NCI-H510A (cell line): ENCODE data around the gene RAC3.
A peak's percentile ranks its signal among the peaks of the same experiment; 100 is the strongest.

Experiments used
- DNase-seq: peaks from one replicate; lab custom pipeline; 2025; lab: John Stamatoyannopoulos, UW

RAC3 gene

DNA sequence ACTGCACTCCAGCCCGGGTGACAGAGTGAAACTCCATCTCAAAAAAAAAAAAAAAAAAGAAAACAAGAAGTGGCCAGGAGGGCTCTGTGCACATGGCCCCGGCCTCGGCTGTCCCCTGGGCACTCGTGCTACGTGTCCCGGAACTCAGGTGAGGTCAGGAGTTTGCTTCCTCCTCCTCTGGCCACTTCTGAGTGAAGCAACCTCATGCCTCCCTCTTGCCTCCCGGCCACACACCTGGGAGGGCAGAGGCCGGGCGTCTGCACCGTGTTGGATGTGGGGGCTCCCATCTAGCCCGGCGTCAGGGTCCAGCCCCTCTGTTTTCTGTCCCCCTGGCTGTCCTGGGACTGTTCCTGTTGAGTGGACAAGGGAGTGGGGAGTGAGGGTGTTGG is 31.9 kb upstream of the RAC3 start:
- no peak for DNase-seq

DNA sequence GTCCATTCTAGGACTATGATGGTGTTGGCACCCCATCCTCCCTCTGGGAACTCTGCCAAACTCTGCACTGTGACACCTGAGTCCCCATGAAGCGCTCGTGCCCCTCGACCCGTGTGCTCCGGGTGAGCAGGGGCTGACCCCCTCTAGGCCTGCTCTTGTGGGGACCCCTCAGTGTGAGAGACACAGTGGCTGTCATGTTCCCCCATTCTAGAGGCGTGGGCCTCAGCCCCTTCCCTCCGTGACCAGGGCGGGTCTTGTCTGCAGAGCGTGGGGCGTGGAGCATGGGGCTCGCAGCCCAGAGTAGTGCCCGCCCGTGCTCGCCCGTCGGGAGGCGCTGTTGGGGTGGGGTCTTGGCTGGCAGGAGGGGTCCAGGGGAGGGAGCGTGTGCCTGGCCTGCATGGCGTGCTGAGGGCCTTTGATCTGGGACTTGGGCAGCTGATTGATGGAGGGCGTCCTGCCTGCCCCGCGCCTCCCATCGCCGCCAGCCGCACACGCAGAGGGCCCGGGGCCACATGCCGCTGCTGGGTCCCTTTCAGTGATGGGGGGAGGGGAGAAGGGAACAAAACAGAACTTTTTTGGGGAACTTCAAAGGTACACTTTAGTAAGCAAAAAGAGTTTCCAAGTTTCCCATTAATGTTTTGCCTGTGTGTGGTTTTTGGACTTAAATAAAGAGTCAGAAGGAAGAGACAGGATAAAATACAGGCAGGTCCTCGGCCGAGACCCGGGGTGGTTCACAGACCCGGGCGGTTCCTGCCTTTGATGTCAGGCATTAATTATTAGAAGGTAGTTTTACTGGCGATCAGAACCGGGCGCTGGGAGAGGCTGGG is 31.3 kb upstream of the RAC3 start:
- no peak for DNase-seq

DNA sequence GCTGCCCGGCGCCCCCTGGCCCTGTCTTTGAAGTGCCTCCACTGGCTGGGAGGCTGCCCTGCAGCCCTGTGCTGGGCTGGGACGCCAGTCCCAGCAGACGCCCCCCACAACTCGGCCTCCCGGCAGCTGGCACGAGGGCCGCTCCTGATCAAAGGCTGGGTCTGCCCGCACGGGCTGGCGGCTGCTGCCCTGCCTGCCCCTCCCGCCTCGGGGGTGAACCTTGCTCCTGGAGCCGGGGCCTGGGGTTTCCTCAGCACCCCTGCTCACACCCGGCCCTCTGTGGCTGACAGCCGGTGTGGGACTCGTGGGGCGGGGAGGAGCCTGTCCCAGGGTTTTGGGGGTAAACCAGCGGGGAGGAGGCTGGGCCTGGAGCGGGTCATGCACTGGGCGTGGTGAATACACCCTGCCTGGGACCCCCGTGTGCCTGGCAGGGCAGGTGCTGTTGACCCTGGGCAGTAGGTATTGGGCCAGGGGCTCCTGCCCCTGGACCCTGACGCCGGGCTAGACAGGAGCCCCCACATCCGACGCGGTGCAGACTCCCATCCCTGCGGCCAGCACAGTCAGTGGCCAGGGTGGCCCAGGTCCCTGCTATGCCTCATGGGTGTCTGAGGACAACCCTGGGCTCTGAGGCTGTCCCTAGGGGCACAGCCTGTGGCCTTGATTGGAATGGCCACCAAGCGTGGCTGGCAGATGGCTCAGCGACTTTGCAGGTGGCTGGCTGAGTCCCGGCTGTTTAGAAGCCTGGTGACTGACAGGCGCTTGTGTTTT is 30.5 kb upstream of the RAC3 start:
- DNase-seq = no peak

DNA sequence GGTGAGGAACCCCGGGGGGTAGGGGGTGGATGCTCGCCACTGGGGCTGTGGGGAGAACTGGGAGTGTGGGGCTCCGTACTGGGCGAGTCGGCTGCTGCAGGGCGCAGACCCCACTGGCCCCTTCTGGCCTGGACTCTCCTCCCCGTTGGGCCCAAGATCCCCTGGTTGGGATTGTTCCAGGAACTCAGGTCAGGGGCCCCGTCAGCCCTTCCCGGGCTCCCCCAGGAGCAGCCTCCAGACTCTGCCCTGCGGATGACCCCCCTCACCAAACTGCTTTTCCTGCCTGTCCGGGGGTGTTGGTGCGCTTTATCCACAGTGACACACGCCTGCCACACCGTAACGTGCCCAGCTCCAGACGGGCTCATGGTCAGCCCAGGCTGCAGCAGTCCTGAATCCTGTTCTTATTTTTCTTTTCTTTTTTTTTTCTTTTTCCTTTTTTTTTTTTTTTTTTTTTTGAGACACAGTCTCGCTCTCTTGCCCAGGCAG is 29.9 kb upstream of the RAC3 start:
- DNase-seq = no peak

DNA sequence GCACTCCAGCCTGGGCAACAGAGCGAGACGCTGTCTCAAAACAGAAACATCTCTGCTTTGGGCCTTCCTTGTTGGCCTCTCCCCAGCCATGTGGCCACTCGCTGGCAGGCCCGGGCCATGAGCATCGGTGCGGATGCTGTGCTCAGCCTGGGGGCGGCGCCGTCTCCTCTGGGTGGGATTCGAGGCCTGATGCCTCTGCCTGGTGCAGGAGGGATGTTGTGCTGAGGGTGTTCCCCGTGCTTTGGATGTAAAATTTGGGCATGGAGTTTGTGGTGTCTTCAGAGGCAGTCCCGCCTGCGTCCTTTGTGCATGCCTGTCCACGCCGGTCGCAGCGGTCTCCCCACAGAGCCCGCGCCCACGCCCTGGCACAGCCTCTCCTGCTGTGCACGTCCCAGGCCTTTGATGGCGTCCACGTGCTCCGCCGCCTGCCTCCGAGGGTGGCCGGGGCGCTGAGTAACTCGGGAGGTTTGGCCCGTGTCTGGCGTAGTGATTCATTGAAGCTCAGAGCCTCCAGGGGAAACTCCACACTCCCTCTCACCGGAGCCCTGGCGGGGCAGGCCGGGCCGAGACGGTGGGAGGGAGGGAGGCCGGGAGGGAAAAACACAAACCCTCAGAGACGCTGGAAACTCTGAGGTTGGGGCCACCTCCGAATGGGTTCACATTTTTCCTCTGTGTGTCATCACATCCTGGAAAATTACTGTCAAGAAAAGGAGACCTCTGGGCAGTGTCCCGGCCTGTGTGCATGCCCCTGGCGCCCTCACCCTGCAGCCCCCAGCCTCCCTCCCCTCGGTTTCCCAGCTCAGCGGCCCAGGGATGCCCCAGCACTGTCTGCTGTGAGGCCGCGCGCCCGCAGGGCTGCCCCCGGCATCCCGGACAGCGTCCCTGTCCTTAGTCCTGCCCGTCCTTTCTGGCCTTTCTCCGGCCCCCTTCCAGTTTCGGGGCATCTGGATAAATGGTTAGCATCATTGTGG is 27.8 kb upstream of the RAC3 start:
- DNase-seq = no peak

DNA sequence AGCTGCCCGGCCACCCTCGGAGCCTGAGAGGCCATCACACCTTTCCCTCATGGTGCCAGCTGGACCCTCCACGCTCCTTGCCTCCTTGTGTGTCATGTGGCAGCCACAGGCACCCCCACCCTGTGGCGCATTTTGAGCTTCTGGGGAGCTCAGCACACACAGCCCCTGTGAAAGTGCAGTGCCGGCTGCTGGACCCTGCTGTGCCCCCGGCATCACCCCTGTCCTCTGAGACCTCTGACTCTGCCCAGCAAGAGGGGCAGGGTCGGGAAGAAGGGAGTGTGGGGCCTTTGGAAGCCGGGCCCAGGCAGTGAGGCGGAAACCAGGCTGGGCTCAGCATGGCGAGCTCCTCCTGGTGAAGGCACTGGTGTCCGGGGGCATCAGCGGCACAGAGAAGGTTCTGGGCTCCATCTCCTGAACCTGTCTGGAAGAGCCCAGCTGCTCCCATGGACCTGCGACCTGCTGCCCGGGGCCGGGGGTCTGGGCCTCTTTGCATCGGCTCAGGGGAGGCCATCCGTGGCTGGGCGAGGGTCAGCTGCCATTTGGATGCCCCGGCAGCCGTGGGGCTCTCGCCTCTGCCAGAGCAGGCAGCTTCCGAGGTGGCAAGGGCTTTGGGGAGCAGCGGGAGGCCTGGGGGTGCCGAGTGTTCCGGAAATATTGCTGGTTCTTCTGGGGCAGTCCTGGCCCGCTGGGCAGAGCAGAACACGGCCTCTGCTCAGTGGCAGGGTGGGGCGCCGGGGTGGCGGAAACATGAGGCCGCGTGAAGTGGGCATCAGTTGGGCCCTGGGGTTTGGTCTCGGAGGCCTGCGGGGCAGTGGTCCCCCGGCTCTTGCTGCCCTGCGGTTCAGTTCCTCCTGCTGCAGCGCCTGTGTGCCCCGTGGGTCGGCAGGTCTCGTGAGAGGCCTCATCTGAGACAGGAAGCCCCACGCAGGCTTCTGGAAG is 26.7 kb upstream of the RAC3 start:
- DNase-seq = no peak

DNA sequence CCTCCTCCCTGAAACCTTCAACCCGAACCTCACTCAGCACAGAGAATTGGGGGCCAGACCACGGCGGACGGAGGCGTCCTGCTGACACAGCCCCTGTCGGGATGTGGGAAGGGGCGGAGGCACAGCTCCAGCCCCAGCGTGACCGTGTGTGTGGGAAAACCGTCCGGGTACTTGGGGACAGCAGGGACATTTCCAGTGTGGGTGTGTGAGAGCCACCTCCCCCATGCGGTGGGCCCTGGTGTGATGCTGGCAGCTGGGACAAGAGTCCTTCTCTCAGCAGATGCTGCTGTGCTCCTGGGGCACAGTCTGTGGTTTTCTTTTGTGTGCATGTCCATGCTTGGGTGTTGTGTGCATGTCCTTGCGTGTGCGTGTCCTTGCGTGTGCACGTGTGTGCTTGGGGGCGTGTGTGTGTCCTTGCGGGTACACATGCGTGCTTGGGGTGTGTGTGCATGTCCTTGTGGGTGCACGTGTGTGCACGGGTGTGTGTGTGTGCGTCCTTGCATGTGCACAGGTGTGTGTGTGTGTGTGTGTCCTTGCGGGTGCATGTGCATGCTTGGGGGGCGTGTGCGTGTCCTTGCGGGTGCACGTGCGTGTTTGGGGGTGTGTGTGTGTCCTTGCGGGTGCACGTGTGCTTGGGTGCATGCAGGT is 25.7 kb upstream of the RAC3 start:
- no peak for DNase-seq

DNA sequence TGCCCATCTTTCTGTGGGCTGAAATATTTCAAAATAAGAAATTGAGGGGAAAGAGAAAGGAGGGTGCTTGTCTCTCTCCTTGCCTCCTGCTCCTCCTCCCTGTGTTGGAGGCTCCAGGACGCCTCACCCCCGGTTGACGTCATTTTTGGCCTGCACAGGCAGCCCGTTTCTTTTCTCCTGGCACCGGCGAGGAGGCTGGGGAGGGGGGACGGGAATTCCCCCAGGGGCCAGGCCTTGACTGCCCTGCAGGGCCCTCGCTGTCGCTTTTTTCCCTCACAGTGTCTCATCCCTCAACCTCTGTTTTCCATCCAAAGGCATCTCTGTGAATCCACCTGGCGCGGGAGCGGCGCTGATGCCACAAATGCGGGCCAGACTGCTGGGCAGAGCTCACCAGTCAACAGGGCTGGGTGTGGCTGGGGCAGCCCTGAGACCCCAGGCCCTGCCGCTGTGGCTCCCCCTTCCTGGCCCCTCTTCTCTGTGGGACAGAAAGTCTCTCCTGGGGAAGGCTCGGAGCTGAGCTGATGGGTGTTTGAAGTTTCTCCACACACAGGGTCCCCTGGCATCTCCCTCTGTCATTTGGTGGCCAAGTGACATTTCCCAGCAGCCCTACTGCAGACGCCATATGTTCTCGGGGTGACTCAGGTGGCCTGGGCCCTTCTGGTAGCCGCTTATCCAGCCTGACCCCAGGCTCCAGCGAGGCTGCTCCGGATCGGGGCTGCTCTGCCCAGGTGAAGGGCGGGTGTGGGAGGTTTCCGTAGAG is 24.8 kb upstream of the RAC3 start:
- DNase-seq = no peak

DNA sequence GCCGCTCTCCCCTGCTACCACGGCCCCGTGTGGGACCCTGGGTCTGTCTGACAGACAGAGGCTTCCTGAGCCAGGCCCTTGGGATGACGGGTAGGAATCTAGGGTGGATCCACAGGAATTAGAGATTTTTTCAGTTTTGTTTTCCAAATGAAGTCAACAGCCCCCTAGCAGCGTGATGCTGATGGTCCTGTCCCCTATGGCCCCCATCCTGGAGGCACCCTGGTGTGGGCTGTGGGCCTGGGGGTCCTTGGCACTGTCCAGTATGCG is 24.3 kb upstream of the RAC3 start:
- no peak for DNase-seq

DNA sequence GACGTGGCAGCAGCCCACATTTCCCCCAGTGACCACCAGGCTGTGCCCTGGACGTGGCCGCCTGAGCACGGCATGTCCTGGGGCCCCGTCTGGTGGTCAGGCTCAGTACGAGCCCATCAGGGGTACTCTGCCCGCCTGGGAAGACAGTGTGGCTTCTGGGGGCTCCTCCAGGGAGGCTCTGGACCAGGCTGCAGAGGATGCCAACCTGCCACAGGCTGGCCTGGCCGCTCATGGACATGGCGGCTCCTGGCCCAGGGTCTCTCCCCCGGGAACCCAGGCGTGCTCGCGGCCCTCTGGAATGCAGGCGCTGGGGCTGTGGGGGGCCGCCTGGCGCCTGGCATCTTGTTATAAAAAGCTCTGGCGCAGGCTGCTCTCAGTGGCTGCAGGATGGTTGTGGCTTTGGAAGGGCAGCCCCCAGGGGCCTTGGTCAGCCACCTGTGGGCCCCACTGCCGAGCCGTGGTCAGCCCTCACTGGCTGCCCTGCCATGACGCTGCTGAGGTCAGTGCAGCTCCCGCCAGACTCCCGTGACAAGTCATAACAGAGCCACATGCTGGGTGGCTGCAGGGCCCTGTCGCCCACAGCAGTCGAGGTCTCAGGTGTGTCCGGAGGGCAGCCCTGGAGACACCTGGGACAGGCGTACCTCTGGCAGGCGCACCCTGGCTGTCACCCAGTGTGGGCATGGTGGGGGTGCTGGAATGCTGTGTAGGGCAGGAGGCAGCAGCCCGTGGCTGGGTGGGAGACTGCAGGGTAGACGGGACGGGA is 23.8 kb upstream of the RAC3 start:
- DNase-seq = no peak

DNA sequence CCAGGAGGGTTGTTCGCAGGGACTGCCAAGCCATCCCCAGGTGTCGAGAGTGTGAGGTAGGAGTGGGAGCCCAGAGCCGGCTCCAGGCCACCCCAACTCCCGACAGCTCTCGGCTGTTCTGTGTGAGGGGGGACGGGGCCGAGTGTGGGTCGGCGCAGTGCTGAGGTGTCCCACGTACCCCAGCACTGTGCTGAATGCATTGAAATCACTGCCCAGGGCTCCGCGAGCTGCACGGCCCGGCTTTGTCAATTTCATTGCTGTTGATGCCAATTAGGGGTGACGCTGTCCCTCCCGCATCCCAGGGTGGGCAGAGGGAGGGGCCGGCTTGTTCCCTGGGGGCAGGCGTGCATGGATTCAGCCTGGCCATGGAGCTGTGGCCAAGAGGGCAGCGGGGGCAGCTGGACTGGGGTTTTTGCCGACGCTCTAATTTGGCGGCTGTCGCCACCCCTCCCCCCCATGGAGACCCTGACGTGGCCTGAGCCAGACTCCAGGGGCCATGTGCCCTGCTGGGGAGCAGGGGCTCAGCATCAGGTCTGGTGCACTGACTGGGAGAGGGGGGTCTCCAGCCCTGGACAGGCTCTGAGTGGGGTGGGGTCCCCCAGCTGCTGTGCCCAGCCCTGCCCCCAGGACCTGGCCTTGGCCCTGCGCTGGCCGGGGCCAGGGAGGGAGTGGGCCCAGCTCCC is 23.1 kb upstream of the RAC3 start:
- DNase-seq = no peak

DNA sequence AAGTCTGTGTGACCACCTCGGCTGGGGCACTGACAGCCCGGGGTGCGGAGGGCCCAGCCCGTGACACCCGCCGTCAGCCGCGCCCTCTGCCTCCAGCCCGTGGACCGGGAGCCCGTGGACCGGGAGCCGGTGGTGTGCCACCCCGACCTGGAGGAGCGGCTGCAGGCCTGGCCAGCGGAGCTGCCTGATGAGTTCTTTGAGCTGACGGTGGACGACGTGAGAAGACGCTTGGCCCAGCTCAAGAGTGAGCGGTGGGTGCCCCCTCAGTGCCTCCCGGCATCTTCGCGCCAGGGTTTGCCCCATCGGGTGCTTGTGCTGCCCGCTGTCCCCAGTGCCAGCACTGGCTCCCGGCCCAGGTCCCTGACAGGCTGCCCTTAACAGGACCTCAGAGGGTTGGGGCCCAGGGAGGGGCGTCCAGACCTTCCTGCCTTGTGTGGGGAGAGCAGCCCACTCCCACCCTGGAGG is 22.5 kb upstream of the RAC3 start:
- DNase-seq = no peak

DNA sequence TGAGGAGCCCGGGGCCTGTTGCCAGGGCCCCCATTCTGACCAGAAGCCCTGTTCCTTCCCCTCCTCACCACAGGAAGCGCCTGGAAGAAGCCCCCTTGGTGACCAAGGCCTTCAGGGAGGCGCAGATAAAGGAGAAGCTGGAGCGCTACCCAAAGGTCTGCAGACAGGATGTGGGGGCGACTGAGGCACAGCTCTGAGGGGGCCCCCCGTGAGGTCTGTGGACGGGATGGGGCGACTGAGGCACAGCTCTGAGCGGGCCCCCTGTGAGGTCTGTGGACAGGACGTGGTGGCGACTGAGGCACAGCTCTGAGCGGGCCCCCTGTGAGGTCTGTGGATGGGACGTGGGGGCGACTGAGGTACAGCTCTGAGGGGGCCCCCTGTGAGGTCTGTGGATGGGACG is 22.1 kb upstream of the RAC3 start:
- no peak for DNase-seq

DNA sequence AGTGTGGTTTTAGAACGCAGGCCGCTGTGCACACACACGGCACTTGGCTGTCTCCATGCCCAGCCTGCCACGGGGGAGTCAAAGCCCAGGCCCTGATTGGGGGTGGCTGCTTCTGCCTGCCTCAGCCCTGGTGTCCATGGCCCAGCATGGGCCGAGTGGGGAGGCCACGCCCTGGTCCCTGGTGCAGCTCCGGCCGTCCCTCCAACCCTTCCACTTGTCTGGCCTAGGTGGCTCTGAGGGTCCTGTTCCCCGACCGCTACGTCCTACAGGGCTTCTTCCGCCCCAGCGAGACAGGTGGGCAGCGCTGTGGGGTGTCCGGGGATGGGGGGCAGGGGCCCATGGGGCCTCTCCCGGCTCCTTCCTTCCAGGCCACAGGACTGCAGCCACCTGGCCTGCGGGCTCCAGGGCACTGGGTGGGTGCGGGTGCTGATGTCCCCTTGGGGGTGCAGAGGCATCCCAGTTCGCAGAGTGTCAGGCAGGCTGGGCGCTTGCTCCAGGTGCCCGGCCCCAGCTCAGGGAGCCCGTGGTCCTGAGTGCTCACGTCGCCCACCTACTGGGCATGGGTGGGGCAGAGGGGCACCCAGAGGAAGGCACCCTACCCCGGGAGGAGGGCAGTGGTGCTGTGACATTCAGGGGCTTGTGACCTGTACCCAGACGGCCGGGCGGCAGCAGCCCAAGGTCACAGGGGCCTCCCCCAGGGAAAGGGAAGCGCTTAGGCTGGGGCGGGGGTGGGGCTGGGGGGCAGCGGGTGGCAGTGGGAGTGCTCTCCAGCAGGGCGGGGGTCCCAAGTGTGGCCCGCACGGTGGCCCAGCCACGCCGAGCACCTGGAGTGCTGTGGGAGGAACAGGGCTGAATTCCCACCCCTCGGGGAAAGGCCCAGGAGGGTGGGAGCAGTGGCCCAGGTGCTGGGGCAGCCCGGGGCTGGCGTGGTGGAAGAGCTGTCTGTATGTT is 20.6 kb upstream of the RAC3 start:
- DNase-seq = no peak

DNA sequence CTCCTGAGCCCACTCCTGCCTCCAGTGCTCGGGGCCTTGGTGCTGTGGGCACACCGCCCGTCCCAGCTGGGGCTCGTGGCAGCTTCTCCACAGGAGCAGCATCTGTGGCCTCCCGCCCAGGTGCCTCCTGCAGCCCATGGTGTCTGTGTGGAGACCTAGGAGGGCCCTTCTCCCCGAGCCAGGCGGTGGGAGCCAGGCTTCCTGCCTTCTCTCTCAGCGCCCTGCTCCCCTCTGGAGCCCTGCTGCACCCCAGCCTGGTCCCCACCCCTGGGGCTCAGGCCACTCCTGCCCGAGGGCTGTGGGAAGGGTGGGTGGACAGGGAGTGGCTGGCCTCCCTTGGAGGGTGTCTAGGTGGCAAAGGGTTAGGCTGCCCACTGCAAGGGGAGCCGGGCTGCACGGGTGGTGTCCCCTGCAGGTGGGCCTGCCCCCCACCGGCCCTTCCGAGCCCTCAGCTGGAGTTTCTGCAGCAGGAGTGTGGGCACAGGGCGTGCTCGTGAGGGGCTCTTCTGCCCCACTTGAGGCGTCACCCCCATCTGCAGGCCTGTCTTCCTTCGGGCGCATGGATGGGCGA is 19.8 kb upstream of the RAC3 start:
- DNase-seq = no peak

DNA sequence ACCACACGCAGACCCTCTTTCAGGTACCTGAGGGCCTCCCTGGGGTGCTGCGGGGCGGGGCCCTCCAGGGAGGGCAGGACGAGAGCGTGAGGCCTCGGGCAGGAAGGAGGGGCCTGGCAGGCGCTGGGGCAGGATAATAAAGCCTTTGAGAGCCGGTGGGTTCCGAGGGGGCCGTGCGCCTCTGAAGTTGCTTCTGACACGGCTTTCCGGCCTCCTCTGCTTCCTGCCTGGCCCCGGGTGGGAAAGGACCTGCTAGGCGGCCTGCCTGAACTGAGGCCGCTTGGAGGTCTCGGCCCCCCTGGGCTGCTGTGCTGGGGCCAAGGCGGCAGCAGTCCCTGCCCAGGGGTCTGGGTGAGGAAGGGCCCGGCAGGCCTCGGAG is 19.2 kb upstream of the RAC3 start:
- no peak for DNase-seq

DNA sequence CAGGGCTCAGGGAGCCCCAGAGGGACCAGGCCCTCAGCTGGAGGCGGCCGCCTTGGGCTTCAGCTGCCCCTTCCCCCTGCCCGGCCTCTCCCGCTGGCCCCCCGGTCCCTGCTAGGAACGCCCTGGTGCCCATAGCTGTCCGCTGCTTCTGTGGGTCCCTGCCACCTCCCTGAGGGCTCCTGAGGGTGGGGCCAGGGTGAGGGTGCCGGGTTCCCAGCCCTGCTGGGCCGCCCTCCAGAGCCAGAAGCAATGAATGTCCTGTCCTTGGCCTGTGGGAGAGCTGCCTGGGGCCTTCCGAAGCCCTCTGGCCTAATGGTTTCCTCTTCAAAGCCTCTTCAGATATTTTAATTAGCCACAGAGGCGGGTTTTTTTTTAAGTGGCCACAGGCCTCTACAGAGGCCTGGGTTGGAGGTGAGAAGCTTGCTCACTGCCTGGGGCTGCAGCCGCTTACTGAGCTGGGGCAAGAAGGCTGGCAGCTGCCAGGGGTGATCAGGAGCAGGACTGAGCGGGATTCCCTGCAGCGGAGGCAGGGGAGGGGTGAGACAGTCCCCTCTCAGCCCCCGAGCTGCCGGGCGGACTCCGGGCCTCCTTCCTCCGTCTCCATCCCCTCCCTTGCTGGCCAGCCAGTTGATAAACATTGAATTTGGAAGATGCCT is 18.7 kb upstream of the RAC3 start:
- peak; percentile 83 for DNase-seq
